LNCAP (cell line): Measurements from ENCODE around the gene IGF2.

Source experiments
- CTCF ChIP-seq: fragments of 450-650 bp; IDR thresholded peaks from 2 replicates; pipeline ENCODE4 v1.5.1; 2017; ENCODE audit warnings: mild to moderate bottlenecking

Gene IGF2

DNA sequence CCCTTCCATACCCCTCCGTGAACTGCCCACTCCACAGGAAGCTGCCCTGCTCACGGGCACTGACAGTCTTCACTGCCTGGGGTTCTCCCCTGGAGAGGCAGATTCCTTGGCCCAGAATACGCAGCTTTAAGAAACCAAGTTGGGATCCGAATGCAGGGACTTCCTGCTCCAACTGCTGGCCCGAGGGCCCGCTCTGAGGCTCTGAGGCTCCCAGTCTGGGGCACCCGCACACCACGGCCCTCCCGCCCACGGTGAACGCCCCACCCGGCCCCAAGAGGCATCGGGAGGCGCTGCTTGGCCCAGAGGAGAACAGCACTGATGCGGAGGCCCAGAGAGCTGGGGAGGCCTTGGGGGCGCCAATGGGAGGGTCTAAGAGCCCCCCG, 42.3 kb downstream of the IGF2 start:
- no peak for TF ChIP-seq CTCF

- TF ChIP-seq CTCF: no peak
These were observed 42.9 kb downstream of the IGF2 start for GRCh38 chr11:2096011-2096918.

GRCh38 chr11:2095542-2095941, 43.6 kb downstream of the IGF2 start:
- TF ChIP-seq CTCF: no peak

- TF ChIP-seq CTCF: no peak
These were observed 44.0 kb downstream of the IGF2 start for GRCh38 chr11:2095198-2095520.

DNA sequence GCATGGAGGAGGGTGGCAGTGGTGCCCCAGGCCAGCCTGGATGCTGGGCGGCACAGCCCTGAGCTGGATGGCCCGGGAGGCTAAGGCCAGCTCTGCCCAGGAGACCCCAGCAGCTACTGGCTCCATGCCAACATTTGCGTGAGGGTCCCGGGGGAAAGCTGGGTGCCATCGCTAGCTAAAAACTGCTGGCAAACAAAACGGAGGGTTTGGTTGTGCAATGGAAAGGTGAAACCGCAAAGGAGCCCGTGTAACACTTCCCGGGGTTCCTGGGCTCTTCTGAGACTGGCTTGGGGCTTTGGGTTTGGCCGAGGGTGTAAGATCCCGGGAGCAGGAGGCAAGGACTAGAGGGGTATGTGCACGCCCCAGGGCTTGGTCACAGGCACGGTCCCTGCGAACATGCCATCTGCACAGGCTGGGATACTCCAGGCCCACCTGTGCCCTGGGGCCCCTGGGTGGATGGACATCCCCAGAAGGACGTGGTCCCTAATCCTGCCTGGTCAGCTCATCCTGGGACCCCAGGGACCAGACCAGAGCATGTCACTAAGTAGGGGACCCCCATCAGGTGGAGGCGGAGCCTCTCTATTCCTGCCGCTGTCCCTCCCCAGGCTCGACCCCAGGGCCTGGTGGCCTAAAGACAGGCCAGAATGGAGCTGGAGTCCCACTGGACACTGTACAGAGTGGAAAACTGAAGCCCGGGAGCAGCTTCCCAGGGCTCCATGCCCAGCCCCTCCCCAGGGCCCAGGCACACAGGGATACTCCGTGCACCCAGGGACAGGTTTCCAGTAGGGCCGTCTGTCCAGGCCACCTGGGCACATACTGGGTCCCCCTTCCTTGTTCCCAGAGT, 44.6 kb downstream of the IGF2 start:
- TF ChIP-seq CTCF: no peak

DNA sequence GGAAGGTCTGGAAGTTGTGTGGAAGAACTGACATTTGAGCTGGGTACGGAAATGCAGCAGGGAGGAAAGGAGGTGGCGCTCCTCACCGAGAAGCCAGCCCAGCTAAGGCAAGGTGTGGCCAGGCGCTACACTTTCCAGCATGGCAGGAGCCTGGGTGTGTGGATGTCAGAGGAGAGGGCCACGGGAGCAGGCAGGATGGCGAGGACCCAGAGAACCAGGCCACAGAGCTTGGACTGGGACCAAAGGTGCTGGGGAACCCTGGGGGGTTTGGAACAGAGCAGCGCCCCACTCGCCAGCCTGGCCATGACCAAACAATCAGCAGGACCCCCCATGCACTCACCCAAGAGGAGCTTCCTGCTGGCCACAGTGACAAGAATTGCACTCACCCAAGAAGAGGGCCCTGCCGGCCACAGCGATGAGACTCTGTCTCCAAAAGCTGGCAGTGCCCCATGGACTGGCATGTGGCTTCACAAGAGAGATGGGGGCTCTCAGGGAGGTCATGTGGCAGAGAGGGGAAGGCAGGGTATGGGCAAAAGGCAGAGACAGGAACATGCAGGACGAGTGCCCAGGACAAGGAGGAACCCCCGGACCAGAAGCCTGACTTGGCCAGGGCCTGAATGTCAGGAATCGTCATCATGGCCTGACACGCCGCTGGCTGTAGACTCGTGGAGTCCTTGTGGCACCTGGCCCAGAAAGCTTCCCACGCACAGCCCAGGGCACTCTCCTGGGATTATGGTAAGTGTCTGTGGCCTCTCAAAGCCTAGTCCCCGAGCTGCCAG, 45.4 kb downstream of the IGF2 start:
- TF ChIP-seq CTCF: no peak

DNA sequence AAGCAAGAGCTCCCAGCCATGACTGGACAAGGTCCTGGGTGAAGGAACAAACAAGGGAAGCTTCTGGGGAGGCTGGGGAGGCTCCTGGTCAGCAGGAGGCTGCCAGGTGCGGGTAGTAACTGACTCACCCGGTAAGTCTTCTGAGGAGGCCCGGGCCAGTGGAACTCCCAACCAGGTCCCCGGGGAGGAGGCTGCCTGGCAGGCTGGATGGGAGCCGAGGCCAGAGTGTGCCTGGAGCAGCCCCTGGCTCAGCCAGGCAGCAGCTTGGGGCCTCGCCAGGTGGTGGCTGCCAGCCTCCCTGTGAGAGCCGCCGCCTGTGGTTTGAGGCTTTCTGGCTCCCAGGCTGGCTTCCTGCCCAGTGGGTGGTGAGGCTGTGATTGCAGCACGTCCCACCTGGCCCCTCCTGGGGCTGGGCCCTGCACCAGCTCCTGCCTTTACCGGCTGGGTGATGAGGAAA, 46.2 kb downstream of the IGF2 start:
- no peak for TF ChIP-seq CTCF
